C4-2B (cell line): ENCODE measurements around the gene DOCK3.
"Not testable (repeated sequence)": the region's sequence is repeated elsewhere in the genome, so short reads cannot be mapped to it uniquely, and the experiment has no call there.

ENCODE experiments used
- CTCF ChIP-seq: fragments of 450-650 bp; conservative IDR thresholded peaks from 2 replicates; pipeline ENCODE4 v1.5.1; 2017; ENCODE audit warnings: mild to moderate bottlenecking
- ZFX ChIP-seq: fragments of 450-650 bp; IDR thresholded peaks from 2 replicates; pipeline ENCODE4 v1.6.1; 2017

- TF ChIP-seq CTCF, ZFX: not testable (repeated sequence)
Measured at GRCh38 chr3:51307945-51308607, 633.3 kb downstream of the DOCK3 start.
